HuH-7 (cell line): Measurements from ENCODE around the gene GPR26.

Experiments used
- DNase-seq: peaks from one replicate; pipeline ENCODE4 v3.0.0; 2011; ENCODE audit warnings: low spot score

The GPR26 gene, protein sequence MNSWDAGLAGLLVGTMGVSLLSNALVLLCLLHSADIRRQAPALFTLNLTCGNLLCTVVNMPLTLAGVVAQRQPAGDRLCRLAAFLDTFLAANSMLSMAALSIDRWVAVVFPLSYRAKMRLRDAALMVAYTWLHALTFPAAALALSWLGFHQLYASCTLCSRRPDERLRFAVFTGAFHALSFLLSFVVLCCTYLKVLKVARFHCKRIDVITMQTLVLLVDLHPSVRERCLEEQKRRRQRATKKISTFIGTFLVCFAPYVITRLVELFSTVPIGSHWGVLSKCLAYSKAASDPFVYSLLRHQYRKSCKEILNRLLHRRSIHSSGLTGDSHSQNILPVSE

GRCh38 chr10:123666318-123667236 lies at the start of gene GPR26:
TSS of gene GPR26 (plus strand) at chr10:123666355. CDS start at chr10:123666408, 53 bp downstream.
- DNase-seq: no peak

- no peak for DNase-seq
Observed at GRCh38 chr10:123618224-123618623, 47.9 kb upstream of the GPR26 start.

DNA sequence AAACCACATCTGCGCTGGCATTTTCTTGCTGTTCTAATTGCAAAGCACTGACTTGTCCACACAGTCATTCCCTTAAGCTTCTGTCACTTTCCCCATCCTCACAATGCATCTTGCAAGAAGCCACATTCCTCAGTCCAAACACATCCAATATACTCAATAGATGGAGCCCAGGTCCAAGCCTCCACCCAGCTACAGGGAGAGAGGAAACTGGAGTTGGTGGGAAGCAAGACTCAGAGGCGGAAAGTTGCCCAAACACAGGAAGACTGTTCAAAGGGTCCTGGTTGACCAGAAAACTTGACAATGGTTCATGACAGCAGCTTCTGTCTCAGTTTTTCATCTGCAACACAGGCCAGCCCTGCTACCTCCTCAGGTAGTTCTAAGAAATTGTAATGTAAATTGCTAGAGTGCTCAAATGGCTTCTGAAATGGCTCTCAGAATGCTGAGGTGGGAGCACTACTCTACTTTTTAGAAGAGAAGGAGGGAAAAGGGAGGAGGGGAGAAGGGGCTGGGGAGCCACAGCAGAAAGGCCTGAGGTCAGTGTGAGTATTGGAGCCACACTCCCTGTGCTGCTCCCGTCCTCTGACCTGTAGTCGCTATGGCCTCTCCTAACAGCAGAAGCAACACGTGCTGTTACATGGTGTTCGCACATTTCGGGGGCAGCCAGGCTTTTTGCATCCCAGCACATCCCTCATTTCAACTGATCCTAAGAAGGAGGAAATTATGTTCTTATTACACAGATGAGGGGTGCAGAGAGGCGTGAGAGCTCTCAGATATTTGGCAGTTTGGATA lies 46.9 kb upstream of the GPR26 start:
- no peak for DNase-seq

DNA sequence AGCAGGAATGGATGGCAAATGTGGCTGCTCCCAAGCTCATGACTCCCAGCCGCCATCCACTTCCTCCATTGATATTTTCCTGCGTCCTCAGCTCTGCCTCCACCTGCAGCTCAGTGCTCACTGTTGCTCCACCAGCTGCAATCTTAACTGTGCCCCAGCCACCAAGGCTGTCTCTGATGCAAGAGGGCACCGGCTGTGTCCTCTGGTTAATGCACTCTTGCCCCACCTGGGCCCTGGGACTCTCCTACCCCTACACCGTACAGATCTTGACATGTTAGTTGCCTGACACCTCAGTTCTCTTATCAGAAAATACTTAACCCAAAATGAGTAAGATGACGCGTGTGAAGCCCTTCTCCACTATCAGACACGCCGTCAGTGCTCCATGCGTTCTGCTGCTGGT lies 45.5 kb upstream of the GPR26 start:
- DNase-seq: no peak

DNA sequence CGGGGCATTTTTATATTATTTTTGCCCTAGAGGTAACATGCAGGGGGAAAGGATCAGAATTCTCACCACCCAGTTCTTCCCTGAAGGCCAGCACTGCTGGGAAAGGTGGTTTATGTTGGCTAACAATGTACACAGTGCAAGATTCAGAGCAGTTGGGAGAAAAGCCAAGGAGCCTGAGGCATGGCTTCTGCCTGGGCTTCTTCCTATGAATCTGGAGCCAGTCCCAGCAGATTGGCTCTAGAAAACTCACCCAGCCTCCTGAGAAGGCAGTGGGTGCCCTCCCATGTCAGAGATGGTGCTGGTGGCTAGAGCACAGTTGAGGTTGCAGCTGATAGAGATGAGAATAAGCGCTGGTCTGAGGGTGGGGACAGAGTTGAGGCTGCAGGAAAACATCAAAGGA lies 44.7 kb upstream of the GPR26 start:
- no peak for DNase-seq

GRCh38 chr10:123621916-123622315 lies 44.2 kb upstream of the GPR26 start:
- no peak for DNase-seq

DNA sequence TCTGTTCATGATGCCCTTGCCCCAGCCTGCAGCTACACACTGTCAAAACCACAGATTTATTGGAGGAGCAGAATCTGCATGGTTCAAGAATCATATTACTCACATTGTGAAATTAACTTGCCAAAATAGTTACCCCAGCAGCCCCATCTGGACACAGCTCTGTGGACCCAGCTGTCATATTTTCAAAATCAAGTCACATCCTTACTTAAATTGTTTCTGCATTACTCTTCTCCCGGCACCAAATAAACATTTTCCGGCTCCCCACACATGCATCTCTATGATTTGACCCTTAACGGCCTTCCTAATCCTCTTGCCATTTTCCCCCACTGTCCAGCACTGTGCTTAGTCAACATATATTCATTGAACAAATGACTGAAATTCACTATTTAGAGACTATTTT lies 43.8 kb upstream of the GPR26 start:
- DNase-seq: no peak

DNA sequence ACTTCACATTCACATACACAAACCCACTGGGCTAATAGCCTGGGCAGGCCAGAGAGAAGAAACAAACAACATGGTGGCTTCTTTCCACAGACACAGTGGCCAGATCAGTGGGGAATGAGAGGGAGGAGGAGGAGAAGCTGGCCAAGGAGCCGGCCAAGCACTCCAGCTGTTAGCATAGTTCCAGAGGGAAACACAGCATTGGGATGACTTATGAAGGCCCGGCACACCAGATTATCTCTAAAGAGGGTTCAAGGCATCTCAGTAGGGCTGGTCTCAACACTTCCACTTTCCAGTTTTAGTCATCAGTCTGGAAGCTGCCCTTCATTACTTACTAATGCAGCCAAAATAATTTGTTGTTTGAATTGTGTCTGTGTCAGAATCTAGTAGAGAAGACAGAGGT lies 42.1 kb upstream of the GPR26 start:
- no peak for DNase-seq

DNA sequence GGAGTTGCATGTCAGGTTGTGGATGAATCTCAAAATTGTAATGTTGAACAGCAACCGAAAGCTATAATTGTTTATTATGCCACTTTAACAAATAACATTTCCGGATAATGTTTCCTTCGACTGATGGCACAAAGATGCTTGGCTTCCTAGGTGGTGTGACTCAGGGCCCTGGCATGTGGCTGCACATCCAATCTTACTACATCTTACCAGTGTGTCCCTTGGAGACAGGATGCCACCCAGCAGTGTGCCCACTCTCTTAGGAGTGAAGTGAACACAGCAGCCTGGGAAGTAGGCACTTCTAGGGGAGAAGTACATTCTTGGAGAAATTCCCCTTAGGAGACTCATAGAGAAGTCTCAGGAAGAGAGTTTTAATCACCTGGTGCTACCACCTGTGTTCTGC lies 33.0 kb upstream of the GPR26 start:
- no peak for DNase-seq

GRCh38 chr10:123633636-123634035 lies 32.5 kb upstream of the GPR26 start:
- DNase-seq: no peak

DNA sequence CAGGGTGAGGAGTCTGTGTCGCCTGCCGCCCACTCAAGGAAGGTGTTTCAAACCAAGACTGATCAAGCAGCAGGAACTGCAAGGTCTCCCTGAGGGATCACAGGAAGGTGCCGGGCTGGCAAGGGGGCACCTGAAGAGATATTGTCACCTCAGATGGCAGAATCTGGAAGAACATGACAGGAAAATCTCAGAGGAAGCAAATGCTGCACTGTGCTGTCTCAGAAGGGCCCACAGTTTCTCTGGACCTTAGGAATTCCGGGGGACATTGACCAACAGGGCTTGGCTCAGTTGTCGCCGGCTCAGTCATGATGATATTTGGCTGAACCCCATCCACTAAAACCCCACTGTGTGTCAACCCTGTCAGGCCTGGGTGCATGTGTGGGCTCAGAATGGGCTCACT lies 31.9 kb upstream of the GPR26 start:
- no peak for DNase-seq

- no peak for DNase-seq
Observed at GRCh38 chr10:123635131-123635530, 31.0 kb upstream of the GPR26 start.

DNA sequence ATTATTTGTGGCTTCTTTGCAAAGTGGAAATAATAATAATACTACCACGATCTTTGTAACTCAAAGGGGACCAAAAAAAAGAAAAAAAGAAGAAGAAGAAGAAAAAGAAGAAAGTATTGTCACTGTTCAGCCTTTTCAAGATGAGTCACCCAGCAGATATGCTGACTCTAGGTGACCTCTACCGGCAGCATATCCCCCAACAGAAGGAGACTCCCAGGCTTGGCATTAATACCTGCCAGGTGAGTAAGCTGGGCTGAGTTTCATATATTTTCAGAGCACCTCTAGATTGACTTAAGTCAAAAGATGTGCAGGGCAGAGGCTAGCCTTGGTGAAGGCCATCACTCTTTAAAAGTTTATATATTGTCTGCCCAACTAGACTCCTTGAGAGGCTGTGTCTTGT lies 30.4 kb upstream of the GPR26 start:
- no peak for DNase-seq

DNA sequence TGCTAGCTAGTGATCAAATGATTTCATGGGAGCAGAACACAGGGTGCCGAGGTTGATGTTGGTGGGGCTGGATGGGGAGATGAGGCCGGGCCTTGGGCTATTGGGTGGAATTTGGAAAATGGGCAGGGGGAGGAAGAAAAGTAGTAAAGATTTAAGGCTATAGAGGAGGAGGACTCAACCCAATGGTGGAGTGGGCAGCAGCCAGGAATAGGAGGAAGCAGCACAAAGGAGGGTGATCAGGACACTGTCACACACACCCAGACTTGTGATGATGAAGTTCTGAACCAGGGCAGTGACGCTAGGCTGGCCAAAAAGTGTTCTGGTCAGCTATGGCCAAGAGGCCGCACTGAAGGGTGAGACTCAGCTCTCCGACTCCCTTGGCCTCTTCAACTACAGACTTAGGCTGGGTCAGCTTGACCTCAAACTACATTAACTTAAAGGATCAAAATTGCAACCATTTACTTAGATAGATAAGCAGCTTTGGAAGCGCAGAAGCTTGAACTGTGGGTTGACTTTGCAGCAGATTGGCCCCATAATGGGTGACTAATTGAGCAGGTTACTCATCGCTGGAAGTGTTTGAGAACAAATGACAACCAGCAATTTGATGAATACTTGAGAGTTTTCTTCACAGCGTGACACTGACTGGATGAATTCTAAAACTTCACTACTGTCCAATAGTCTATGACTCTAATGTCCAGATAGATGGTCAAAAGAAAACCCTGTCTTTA lies 29.4 kb upstream of the GPR26 start:
- no peak for DNase-seq

DNA sequence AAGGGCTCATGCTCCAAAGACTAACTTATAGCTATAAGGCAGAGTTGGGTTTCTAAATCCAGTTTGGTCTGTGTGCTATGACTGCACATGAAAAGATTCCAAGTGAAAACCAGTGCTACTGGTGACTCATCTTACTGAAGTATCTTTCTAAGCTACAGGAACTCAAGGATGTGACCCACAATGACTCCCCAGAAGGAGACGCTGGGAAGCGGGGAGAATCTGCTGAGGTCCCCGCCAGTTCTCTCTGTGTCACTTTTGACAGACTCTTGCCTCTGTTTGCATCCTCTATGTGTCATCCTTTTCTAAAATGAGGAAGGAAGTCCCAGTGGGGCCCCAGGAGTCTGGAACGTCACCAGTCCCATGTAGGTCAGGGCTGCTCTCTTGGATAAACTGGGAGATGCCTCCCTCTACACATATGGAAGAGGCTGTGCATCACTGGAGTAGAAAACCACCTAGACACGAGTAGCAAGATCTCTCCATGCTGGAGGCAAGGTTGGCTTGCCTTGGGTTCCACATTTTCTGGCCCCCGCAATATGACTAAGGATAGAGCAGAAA lies 28.8 kb upstream of the GPR26 start:
- no peak for DNase-seq

DNA sequence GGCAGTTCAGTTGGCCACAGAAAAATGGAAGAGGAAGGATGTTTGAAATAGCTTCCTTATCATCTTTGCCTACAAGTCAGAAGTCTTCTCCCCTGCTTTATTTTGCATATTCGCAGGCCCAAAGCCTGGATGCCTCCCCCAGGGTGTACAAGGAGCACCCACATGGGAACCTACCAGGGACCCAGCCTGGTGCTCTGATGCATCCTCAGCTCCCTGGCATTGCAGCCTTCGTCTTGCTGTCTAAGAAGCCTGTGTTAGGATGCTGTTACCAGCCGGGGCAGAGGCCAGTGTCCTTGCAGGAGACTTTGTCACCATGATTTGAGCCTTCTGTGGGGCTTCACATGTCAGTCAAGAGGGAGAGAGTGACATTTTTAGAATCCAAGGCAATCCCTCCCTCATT lies 27.0 kb upstream of the GPR26 start:
- DNase-seq: no peak

DNA sequence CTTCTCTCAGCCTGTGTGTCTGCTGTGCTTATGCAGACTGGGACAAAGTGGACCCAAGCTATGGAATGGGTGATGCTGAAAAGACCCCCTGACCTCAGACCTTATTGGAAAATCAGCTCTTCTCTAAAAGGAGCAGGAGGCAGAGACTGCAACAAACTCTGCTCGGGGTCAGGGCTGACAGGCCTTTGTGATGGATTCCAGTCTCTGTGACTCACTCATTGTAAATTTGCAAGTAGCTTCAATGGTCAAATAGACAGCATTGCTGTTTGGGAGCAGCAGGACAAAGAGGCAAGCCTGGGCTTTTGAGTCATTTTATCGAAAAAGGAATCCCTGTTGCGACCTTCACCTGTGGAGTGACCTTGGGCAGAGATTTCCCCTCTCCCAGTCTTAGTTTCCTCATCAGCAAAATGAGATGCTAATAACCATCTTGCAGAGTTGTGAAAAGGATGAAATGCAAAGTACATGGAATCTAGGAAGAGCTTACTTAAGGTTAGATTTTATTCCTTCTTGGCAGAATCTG lies 26.1 kb upstream of the GPR26 start:
- DNase-seq: no peak

GRCh38 chr10:123642293-123642692 lies 23.9 kb upstream of the GPR26 start:
- no peak for DNase-seq

- DNase-seq: peak; percentile 30
Observed at GRCh38 chr10:123642697-123643096, 23.5 kb upstream of the GPR26 start.

- no peak for DNase-seq
Observed at GRCh38 chr10:123643315-123643714, 22.8 kb upstream of the GPR26 start.

GRCh38 chr10:123645016-123645415 lies 21.1 kb upstream of the GPR26 start:
- no peak for DNase-seq
